AG10803 (cell line): ENCODE measurements around the gene ZNF727.
"Not testable (repeated sequence)": the region's sequence is repeated elsewhere in the genome, so short reads cannot be mapped to it uniquely, and the experiment has no call there.

ENCODE experiments used
- DNase-seq: peaks from one replicate; pipeline ENCODE4 v3.0.0; 2010; ENCODE audit warnings: low read depth
- H3K4me3 ChIP-seq: 2 replicates; pipeline ENCODE4 v1.5.1; 2011; ENCODE audit warnings: mild to moderate bottlenecking, low read length, control low read depth
- TF ChIP-seq, protein P1 (sequence below): conservative IDR thresholded peaks from 2 replicates; pipeline ENCODE4 v1.5.1; 2011; ENCODE audit warnings: mild to moderate bottlenecking, low read length, control low read depth, inconsistent platforms

ZNF727 gene

DNA sequence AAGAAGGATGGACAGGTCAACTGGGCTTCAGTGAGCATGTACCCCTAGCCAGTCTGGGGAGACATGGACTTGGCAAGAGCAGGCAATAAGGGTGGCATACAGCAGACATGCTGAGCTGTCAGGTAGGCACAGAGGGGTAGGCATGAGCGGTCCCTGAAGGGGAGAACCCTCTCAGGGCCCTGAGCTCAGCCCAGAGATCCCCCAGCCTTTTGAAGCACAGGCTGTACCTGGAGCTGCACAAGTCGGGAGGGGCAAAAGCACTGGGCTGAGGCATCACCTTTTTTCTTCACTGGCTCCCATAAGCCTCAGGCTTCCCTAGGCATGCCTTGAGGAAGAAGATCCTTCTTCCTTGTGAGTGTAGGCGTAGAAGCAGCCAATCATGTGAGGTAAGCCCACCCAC lies 42.3 kb downstream of the ZNF727 start:
- H3K4me3 ChIP-seq, result no peak overlapping the region
- TF ChIP-seq, protein P1, sequence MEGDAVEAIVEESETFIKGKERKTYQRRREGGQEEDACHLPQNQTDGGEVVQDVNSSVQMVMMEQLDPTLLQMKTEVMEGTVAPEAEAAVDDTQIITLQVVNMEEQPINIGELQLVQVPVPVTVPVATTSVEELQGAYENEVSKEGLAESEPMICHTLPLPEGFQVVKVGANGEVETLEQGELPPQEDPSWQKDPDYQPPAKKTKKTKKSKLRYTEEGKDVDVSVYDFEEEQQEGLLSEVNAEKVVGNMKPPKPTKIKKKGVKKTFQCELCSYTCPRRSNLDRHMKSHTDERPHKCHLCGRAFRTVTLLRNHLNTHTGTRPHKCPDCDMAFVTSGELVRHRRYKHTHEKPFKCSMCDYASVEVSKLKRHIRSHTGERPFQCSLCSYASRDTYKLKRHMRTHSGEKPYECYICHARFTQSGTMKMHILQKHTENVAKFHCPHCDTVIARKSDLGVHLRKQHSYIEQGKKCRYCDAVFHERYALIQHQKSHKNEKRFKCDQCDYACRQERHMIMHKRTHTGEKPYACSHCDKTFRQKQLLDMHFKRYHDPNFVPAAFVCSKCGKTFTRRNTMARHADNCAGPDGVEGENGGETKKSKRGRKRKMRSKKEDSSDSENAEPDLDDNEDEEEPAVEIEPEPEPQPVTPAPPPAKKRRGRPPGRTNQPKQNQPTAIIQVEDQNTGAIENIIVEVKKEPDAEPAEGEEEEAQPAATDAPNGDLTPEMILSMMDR, result no peak
- DNase-seq, result no peak

DNA sequence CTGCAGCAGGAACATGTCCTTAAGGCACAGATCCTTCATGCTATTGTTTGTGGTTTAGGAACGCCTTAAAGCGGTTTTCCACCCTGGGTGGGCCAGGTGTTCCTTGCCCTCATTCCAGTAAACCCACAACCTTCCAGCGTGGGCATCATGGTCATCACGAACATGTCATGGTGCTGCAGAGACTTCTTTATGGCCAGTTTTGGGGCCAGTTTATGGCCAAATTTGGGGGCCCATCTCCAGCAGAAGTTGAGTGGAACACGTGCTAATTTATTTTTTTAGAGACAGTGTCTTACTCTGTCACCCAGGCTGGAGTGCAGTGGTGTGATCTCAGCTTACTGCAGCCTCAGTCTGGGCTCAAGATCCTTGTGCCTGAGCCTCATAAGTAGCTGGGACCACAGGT lies 43.6 kb downstream of the ZNF727 start:
- not testable (repeated sequence) for H3K4me3 ChIP-seq, DNase-seq
